Activated gamma-delta T cell treated with anti-CD3 and anti-CD28 coated beads, Interleukin-2, amount 50 U/mL, for 16 hours (primary cell): Measurements from ENCODE around the gene LARGE1.

Experiments used
- DNase-seq: peaks from one replicate; pipeline ENCODE4 v3.0.0-alpha.2; 2020; ENCODE audit warnings: low read depth

Gene LARGE1

DNA sequence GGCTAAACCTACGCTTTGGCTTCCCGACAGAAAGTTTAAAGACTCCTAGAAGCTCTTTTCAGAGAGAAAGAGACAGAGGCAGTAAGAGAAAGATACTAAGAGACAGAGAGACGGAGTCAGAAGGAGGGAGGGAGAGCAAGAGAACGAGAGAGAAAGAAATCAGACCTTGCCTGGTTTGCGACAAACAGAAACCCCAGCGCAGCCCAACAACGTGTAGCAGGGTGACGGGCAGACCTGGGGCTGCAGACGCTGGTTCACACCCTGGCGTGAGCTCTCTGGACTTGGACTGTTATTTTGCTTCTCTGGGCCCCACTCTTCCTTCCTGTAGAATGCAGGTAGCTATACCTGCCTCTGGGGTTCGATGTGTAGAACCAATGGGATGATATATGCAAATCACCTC, 617.7 kb downstream of the LARGE1 start:
- no peak for DNase-seq

DNA sequence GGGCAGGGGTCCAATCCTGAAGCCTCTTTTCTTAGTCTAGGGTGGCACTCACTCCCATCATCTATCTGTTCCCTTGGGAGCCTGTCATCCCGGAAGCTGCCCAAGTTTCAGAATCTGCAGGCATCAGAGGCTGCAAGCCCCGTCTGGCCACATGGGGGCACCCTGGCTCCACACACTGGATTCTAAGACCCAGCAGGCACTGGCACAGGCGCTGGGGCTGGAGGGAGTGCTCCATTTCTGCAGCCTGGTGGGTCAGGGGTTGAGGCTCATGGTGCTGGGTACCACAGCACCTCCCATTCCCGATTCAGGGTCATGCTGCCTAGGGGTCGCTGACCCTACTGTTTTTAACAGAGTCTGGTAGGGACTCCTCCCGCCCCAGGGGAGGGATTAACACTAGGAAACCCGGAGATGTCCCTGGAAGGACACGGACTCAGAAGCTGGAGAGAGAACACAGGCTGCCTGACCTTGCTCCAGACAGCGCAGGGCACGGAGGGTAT, 618.2 kb downstream of the LARGE1 start:
- DNase-seq: peak; percentile 31

GRCh38 chr22:33300165-33300564, 620.1 kb downstream of the LARGE1 start:
- DNase-seq: no peak

DNA sequence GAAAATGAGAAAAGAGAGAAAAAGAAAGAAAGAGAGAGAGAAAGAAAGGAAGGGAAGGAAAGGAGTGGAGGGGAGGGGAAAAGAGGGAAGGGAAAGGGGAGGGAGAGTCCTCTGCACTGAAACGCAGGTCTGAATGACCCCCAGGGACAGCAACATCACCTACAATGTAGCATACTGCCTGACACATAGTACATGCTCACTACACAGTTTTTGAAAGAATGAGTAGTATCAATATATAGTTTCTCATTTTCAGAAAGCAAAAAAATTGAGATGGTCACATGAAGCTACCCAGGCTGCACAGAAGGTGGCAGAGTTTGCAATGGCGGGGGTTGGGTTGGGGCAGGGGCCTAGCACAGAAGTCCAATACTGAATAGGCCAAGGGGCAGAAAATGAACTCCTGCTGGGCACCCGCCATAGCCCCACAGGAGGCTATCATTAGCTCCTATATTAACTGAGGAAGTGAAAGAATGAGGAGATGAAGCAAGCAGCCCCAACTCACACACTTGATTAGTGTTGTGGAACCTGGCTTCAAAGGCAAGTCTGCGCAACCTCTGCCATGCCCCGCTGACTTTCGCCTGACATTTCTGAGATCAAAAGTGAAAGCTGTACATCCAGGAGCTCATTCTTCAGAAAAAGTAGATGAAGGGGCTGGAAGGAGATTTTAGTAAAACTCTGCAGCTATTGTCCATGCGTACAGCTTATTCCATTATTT, 620.9 kb downstream of the LARGE1 start:
- no peak for DNase-seq

DNA sequence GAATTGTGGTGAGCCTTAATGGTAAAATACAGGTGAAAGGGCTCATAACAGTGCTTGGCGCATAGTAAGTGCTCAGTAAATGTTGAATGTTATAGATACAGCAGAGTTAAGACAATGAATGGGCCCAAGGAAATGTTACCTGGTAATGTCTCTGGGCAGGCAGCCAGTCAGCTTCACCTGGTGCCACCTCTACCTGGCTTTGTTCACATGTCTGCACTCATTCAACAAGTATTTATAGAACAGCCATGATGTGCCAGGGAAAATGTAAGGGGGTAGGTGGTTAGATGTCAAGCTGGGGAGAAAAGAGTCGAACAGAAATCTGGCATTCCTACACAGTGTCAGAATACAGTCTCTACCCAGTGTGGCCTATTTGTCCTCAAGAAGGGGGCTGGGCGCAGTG, 623.3 kb downstream of the LARGE1 start:
- no peak for DNase-seq

- DNase-seq: no peak
Observed at GRCh38 chr22:33288078-33288477, 632.2 kb downstream of the LARGE1 start.

DNA sequence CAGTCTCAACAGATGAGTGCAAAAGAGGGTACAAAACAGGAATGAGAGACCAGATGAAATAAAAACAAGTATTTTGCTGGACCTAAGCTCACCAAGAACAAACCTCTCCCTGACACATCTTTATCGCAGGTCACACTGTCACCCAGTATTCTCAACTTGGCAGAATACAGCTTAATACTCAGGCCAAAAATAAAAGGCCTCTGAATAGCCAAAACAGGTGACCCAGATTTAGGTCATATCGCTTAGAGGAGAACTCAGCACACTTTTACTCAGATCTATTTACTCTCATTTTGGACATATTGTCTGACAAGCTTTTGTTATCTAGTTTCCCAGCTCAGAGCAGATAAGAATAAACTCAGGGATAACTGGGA, 645.2 kb downstream of the LARGE1 start:
- no peak for DNase-seq

GRCh38 chr22:33274214-33275072, 645.8 kb downstream of the LARGE1 start:
- DNase-seq: no peak

- no peak for DNase-seq
Observed at GRCh38 chr22:33272871-33273270, 647.4 kb downstream of the LARGE1 start.

DNA sequence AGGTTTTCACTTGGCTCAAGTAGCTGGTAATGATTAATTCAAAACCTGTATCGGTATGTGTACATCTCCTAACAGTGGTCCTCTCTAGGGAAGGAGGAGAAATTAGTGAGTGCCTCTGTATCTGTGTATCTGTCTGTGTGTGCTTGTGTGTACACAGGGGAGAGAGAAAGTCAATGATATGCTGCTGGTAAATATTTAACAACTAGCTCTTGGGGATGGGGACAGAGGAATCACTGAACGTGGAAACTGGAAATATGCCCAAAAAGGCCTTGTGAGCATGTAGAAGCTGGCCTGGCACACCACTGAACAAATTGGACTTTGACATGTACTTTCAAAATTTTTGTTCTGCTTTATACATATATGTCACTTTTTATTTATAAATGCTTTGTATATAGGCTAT, 648.1 kb downstream of the LARGE1 start:
- DNase-seq: no peak

- no peak for DNase-seq
Observed at GRCh38 chr22:33271390-33272161, 648.7 kb downstream of the LARGE1 start.

DNA sequence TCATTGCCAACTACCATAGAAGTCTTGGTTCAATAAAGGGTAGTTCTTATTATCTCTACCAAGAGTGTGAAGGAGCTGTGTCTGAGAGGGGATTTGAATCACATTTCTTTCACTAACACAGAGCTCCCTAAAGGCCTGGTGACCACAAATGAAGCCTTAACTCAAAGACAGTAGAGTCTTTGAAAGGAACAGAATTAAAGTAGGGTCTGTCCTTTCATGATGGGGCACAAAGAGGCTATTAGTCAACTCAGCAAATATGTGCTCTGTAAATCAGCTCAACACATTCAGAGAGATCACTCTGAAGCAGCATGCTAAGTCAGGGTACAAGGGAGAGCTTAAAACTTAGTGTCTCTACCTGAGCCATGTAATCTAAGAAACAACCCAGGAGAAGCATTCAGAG, 649.7 kb downstream of the LARGE1 start:
- no peak for DNase-seq

- DNase-seq: no peak
Observed at GRCh38 chr22:33261699-33262098, 658.6 kb downstream of the LARGE1 start.

GRCh38 chr22:33260498-33260897, 659.8 kb downstream of the LARGE1 start:
- no peak for DNase-seq

GRCh38 chr22:33255791-33256190, 664.5 kb downstream of the LARGE1 start:
- no peak for DNase-seq

DNA sequence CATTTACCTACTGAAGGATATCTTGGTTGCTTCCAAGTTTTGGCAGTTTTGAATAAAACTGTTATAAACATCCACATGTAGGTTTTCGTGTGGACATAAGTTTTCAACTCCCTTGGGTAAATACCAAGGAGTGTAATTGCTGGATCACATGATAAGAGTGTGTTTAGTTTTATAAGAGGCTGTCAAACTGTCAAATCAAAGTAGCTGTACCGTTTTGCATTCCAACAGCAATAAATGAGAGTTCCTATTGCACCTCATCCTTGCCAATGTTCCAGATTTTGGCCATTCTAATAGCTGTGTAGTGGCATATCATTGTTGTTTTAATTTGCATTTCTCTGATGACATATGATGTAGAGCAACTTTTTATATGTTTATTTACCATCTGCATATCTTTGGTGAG, 671.3 kb downstream of the LARGE1 start:
- no peak for DNase-seq

DNA sequence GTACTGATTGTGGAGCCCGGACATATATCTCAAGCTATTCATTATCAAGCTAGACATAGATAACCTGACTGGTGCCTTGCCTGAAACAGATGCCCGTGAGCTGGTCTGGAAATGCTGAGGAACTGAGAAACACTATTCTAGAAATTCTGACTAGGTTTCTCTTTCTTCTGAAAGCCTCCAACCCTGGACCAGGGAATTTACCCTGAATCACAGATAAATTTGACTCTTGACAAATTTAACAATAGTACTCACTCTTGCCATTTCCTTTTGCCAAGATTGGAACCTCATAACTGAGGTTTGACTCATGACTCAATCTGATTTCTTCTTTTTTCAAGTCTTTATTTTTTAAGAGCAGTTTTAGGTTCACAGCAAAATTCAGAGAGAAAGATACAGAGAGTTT, 672.5 kb downstream of the LARGE1 start:
- DNase-seq: no peak

DNA sequence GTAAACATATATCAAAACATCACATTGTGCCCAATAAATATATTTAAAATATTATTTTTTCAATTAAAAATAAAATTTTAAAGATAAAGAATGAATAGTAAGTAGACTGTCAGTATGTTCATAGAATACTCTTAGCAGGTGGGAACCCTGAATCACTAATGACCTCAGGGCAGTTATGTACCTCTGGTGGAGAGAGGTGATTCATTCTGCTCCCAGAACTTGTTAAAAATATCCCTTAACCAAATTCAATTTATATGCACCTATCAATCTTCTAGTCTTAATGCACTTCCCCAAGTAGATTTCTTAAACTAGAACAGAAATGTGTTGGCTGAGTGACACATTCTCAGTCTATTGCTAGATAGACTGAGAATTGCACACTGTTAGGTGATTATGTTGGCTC, 678.2 kb downstream of the LARGE1 start:
- DNase-seq: no peak

- no peak for DNase-seq
Observed at GRCh38 chr22:33240888-33241475, 679.3 kb downstream of the LARGE1 start.

DNA sequence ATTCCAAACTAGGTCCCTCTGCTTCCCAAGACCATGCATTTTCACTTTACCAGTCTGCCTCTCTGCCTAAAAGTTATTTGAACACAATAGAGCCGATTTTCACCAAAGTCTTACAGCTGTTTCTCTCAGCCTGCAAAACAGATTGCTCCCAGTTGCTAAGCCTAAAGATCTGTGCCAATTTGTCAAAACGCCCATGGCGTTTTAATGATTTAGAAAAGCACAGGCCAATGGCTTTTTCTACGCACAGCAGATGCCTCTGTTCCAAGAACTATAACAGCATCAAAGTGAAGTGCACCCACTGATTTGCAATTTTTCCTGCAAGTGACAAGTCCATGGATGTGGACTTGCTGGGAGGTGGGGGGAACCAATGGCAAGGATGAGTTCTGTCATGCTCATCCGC, 688.2 kb downstream of the LARGE1 start:
- DNase-seq: no peak

DNA sequence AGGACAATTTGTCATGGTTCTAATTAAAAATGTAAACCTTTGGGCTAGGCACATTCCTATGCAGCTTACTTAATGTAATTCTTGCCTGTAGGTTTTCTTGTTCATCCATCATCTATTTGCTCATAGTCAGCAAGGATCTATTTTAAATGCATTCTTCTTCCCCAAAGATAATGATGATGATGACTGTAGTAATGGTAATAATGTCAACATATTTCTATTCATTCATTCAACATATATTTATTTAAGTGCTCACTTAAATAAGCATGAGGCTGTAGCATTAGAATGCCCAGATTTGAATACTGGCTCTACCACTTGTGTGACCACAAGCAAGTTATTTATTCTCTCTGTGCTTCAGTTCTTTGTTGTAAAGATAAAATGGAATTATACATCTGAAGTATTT, 692.5 kb downstream of the LARGE1 start:
- DNase-seq: no peak

DNA sequence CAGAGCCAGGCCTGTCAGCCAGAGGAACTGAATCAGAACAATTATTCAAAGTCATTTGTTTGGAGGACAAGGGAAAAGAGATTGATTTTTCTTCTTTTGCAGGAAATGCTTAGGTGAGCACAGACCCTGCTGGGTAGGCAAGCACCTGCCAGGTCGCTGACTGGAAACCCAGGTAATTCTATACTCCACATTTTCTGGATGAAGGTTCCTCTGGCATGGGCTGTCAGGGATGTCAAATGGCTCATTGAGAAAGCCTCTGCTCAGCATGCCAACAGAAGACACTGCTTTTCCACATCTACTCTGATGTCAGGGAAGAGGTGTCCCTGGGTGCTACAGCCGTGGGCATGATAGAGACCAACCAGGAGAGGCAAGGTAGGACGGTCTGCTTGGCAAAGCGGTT, 695.4 kb downstream of the LARGE1 start:
- DNase-seq: no peak
